Frontal cortex (tissue), 4 donors: ENCODE measurements around the gene STRAP. TPM values are rescaled to one million over a fixed set of nuclear protein-coding genes. Genes with fewer than 3 reads are reported as not detected.

Experiments
- DNase-seq, 2 donors: peaks; one replicate each; pipeline ENCODE4 v3.0.0; 2012; ENCODE audit warnings: low spot score in 2 of 2
- FAIRE-seq: peaks from 2 replicates; lab custom pipeline; 2012; peaks lifted over from hg19 to GRCh38; lab: Jason Lieb, UNC
- total RNA-seq: library from RNA; depleted of rRNA; stranded (reverse); fragments of >200 nt; gene quantifications from one replicate; pipeline ENCODE4 v1.2.3, GENCODE V29; 2014
- donor health status: control.
- donor health status: control.
- donor health status: control.

STRAP gene, protein sequence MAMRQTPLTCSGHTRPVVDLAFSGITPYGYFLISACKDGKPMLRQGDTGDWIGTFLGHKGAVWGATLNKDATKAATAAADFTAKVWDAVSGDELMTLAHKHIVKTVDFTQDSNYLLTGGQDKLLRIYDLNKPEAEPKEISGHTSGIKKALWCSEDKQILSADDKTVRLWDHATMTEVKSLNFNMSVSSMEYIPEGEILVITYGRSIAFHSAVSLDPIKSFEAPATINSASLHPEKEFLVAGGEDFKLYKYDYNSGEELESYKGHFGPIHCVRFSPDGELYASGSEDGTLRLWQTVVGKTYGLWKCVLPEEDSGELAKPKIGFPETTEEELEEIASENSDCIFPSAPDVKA
- 74.2 TPM for total RNA-seq

DNA sequence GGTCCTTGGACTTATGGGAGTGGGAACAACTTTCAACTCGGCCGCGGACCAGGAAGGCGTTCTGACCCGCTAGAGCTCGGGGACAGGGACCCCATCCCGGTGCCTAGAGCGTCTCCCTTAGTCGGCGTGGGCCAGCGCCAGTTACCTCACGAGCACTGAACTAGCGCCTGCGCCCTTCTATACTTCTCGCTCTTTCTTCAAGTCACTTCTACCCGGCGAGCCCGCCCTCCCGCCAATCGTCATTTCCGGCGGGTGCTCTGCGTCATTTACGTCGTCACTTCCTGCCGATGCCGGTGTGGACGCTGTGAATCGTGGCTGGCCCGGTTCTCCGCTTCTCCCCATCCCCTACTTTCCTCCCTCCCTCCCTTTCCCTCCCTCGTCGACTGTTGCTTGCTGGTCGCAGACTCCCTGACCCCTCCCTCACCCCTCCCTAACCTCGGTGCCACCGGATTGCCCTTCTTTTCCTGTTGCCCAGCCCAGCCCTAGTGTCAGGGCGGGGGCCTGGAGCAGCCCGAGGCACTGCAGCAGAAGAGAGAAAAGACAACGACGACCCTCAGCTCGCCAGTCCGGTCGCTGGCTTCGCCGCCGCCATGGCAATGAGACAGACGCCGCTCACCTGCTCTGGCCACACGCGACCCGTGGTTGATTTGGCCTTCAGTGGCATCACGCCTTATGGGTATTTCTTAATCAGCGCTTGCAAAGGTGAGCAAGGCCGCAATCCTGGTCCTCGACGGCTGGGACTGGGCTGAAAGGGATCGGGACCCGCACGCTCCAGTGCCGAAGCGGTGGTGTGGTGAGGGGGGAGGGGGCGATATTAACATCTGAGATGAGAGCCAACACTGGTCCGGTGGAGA lies at the start of gene STRAP:
Gene STRAP (plus strand): TSS at position 270 of the 854 bp plus-strand sequence. CDS start 321 bp downstream, at position 591.
- FAIRE-seq (peak; percentile 64), DNase-seq (peak; percentile 80 to 92)

GRCh38 chr12:15834575-15834974 lies 47.6 kb upstream of the STRAP start:
- no peak for FAIRE-seq
- DNase-seq, result no peak

- DNase-seq, result no peak
- no peak for FAIRE-seq
Observed at GRCh38 chr12:15837141-15837790, 44.9 kb upstream of the STRAP start.

GRCh38 chr12:15839041-15839440 lies 43.1 kb upstream of the STRAP start:
- no peak for FAIRE-seq

DNA sequence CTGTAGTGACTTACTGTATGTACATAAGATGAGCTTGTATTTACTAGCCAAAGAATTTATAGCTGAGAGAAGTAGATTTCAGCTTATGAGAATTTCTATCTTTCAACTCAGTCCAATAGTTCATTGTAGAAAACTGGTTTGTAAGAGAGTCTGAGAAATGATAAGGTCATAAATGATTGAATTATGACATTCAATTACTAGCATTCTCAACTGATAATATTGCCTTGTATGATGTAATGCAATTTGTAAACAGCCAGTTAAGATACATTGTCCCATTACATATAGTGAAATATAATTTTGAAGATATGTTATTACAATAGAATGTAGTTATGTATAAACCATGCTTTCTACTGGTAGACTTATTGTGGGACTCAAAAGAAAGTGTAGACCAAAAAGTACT lies 42.5 kb upstream of the STRAP start:
- DNase-seq (no peak), FAIRE-seq (no peak)

More at GRCh38 chr12:15839041-15839440, 43.1 kb upstream of the STRAP start:
- DNase-seq, result no peak

GRCh38 chr12:15842108-15842507 lies 40.1 kb upstream of the STRAP start:
- no peak for DNase-seq
- no peak for FAIRE-seq

DNA sequence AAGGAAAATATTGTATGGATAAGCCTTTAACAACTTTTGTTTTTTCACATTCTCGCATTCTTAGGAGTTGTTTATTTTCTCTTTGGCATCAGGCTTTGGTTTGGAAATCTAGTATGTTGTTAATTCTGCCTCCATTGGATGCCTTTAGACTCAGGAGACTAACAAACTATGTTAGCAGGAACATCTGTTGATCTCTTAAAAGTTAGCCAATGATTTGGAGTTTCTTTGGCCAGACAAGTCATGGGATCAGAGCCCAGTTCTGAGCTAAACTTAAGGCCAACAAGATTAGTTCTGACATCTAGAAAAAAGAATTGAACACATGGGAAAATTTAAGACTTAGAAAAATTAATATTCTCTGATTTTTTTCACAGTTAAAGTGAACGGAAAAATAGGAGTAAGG lies 35.3 kb upstream of the STRAP start:
- FAIRE-seq (no peak), DNase-seq (no peak)

DNA sequence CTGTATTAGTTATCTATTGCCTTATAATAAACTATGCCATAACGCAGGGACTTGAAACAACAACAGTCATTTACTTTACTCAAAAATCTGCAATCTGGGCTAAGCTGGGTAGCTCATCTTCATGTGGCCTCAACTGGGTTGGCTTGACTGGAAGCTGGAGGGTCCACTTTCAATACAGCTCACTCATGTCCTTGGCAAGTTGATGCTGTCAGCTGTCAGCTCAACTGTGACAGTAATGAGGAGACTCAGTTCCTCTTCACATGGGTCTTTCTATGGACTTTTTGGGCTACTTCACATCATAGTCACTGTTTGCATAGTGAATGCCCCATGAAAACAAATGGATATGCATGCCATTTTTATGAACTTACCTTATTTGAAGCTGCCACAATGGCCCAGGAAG lies 33.6 kb upstream of the STRAP start:
- DNase-seq (no peak), FAIRE-seq (no peak)

- DNase-seq (no peak), FAIRE-seq (no peak)
Observed at GRCh38 chr12:15851045-15851620, 31.1 kb upstream of the STRAP start.

GRCh38 chr12:15851919-15852318 lies 30.3 kb upstream of the STRAP start:
- FAIRE-seq (no peak), DNase-seq (no peak)

DNA sequence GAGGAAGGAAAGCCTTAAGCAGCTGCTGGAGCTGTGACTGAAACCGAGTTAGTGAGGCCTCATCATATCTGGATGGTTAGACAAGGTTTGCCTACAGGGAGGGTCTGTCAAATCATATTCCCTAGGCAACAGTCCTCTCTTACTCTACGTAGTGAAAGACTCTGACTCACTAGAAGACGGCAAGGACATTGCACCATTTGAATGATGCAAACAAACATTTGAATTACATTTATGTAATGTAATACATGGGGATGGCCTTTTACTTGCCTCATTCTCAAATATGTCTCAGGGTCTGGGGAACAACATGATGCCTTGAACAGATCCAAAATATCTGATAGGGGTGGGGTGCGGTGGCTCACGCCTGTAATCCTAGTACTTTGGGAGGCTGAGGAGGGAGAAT lies 29.8 kb upstream of the STRAP start:
- no peak for DNase-seq
- no peak for FAIRE-seq

GRCh38 chr12:15853877-15854276 lies 28.3 kb upstream of the STRAP start:
- DNase-seq, result no peak
- no peak for FAIRE-seq

DNA sequence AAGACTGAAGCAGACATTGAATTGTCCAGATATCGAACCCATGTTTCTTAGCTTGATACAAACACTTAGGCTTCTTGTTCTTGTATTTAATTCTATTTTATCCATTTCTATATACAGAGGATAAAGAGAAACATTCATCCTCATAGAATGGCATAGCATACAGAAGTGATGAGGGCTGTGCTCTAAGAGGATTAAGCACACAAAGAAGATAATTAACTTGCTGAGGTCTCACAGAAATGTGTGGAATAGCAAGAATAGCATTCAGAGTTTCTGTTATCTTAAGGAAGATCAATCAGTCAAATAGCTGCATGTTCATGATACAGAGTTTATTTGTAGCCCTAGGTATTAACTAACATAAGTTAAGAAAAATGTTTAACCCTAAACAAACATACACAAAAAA lies 27.3 kb upstream of the STRAP start:
- DNase-seq, result no peak
- no peak for FAIRE-seq

- FAIRE-seq, result no peak
- DNase-seq, result no peak
Observed at GRCh38 chr12:15855646-15856045, 26.5 kb upstream of the STRAP start.

- DNase-seq, result peak; percentile 20 to 22
- FAIRE-seq, result peak; percentile 99
Observed at GRCh38 chr12:15856097-15856982, 25.8 kb upstream of the STRAP start.

DNA sequence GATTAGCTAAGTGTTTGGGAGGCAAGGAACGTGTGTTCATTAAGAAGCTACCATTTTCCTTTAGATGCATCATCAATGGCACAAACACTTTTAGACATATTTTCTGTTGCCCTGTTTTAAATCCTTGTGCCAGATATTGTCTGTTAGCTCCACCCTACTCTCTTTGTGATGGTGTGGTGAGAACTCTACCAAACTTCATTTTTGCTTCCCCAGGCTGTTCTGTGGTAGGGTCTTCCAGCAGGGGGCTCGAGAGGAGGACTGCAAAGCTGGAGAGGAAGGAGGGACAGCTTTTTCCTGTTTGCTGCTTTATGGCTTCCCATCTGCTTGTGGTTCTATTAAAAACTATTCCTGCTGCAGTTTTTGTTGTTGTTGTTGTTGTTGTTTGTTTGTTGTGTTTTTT lies 23.8 kb upstream of the STRAP start:
- no peak for FAIRE-seq
- DNase-seq, result no peak

DNA sequence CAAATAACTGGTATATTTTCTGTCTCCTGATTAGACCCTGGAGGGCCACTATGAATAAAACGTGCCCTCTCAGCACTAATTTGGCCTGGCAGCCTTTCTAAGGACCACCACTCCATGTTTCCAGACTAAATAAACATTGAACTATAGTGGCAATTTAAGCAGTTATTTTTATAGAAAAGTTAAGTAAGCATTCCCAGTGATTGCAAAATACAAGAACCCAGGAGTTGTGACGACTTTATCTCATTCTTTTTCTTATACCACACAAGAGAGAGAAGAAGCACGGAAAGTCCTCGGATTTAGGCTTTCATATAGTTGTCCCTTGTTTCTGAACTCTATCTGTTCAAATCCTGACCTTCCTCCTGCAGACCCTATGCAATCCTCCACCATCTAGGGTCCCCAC lies 23.1 kb upstream of the STRAP start:
- DNase-seq, result no peak
- no peak for FAIRE-seq

DNA sequence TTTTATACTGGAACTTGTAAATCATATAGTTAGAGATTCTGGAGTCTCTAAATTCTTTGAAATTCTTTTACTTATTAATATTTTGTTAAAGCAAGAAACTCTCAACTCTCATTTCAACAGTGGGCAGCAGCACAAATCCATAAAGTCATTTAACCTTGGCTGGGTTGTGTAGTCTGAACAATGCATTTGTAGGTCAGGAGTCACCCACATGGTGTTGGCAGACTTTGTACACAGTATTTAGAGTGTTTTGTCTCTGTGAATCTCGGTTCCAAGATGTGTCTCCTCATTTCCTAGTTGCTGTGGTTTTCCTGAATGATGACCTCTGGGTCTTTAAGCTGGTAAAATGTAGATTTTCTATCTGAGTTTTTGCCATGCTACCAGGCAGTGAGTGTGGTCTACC lies 20.8 kb upstream of the STRAP start:
- DNase-seq, result no peak
- no peak for FAIRE-seq

- DNase-seq (no peak), FAIRE-seq (no peak)
Observed at GRCh38 chr12:15862840-15863239, 19.3 kb upstream of the STRAP start.
